ENCODE data around the gene NR3C2.
A peak's percentile ranks its signal among the peaks of the same experiment; 100 is the strongest.
"Not testable (repeated sequence)": the region's sequence is repeated elsewhere in the genome, so short reads cannot be mapped to it uniquely, and the experiment has no call there.

The NR3C2 gene

DNA sequence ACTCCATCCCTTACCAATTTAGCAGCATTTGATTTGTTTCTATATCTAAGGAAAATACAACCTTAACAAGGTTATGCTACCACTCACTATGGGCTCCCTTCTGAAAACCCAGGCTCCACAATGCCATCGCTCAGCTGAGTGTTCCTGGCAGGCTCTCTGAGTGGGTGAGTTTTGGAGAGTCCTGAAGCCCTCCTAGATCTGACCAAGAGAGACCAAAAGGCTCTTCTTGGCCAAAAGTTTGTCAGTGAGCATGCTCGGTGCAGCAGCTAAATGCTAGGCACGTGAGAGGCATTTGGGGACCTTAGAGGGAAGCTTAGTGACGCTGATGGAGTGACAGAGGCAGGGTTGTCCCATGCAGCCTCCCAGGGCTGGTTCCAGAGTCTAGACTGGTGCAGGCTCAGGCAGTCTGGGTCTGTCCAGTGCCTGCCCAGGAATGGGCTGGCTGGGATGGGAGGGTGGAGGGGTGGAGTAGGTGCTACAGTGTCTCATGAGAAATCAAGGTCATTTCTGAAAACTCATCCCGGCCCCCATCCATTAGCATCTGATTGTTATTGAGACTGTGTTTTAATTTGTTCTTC, 346.8 kb downstream of the NR3C2 start:
- DNase-seq, result no peak

- DNase-seq, result no peak
Measured at GRCh38 chr4:148094149-148094548, 348.1 kb downstream of the NR3C2 start.

- DNase-seq, result no peak
Measured at GRCh38 chr4:148093065-148093464, 349.1 kb downstream of the NR3C2 start.

GRCh38 chr4:148092316-148093014, 349.7 kb downstream of the NR3C2 start:
- no peak for DNase-seq

DNA sequence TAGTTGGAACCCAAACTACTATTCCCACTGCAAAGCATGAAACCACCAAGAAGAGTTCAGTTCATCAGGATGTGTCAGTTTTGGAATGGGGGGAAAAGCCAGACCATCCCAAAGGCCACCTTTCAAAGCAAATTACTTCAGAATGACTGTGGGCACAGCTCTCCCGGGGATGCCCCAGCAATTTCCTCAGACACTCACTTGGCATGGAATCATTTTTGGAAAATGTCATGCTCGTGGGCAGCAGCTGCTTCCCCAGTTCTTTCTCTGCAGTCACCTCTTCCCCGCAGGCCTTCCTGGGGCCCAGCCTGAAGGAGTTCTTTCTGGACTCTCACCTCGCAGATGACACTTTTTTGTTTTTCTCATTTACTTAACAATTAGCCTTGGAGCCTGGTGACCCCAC, 350.3 kb downstream of the NR3C2 start:
- no peak for DNase-seq

- no peak for DNase-seq
Measured at GRCh38 chr4:148090503-148091476, 351.4 kb downstream of the NR3C2 start.

DNA sequence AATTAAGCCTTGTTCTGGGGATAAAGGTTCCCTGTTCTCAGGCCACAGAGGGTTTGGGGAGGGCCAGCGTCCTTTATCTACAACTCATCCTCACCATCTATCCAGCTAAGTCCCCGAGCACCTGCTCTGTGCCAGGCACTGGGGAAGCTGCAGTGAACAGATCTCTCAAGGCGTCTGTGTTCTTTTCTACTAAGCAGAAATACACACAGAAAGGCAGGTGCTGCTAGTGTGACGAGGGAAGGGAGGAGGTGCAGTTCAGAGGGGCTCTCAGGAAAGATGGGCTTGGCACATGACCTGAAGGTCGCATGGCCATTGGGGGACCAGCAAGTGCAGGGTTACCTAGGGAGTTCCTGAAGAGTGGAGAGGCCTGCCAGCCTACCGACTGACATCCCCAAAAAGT, 352.2 kb downstream of the NR3C2 start:
- DNase-seq, result no peak

DNA sequence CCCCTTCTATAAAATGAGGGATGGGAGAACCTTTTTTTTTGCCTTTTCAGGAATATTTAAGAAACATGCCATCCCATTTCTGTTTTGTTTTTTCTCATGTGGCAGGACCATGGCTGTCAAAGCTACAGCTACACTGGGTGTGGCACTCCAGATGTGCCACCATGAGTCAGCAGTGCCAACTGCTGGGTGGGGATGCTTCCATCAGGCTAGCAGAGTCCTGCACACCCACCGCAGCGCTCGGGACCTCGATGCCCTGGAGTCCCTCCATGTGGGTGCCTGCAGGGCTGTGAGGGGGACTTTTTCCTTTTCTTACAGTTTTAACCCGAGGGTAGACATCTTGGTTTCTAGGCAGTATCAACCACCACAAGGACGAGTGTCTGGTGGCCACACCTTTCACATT, 352.6 kb downstream of the NR3C2 start:
- no peak for DNase-seq

DNA sequence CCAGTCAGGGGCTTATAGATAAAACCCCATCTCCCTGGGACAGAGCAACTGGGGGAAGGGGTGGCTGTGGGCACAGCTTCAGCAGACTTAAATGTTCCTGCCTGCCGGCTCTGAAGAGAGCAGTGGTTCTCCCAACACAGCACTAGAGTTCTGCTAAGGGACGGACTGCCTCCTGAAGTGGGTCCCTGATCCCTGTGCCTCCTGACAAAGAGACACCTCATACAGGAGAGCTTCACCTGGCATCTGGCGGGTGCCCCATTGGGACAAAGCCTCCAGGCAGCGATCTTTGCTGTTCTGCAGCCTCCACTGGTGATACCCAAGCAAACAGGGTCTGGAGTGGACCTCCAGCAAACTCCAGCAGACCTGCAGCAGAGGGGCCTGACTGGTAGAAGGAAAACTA, 359.1 kb downstream of the NR3C2 start:
- not testable (repeated sequence) for DNase-seq

- no peak for DNase-seq
Measured at GRCh38 chr4:148081745-148082144, 360.5 kb downstream of the NR3C2 start.

GRCh38 chr4:148081267-148081666, 360.9 kb downstream of the NR3C2 start:
- no peak for DNase-seq

DNA sequence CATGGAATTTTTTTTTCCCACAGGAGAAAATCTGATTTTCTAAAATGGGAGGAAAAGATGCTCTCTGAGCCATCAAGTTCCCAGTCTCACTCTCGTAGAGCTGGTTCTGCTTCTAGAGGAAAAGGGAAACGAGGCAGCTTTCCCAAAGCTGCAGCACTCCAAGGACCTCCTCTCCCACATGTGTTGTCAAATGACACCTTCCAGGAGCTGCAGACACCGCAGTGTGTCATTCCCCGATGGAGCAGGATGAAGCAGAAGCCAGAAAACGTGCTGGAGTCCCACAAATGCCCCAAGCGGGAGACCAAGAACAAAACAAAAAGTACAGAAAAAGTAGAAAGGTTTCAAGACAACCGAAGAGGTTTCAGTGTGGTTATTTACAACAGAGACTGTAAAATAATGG, 362.3 kb downstream of the NR3C2 start:
- no peak for DNase-seq

DNA sequence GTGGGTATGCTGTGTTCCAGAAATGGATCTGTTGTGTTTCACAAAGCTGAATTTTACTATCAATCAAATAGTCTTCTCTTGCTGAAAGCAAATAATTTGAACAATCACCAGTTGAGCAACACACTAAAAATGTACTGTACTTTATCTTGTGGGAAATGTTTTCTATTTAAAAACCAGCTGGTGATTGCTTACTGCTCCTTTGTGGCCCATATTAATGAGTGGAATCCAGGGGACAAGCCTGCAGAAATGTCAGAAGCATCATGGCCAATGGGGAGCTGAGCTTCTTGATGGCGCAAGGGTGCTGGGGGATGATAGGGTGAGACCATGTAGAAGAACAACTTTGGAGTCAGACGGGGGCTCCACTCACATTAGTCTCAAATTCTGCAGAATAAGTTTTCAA, 364.2 kb downstream of the NR3C2 start:
- no peak for DNase-seq

DNA sequence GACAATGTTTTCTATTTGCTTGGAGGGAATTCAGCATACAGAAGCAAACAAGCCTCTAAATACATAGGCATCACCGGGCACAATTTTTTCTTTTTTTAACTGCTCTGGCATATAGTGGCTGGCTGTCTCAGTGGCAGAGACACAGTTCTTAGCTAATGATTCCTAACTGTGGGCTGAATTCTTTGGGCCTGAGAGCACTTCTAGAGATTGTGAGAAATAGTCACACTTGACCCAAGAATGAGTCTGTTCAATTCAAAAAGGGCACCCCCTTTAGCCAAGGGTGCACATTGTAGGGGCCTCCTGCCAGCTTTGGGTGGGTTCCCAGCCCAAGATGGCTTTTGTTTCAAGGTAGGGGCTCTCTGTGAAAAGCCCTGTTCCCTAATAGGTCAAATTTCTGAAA, 364.6 kb downstream of the NR3C2 start:
- no peak for DNase-seq

GRCh38 chr4:148076964-148077363, 365.2 kb downstream of the NR3C2 start:
- DNase-seq, result peak; percentile 7

- no peak for DNase-seq
Measured at GRCh38 chr4:148075438-148075837, 366.8 kb downstream of the NR3C2 start.

DNA sequence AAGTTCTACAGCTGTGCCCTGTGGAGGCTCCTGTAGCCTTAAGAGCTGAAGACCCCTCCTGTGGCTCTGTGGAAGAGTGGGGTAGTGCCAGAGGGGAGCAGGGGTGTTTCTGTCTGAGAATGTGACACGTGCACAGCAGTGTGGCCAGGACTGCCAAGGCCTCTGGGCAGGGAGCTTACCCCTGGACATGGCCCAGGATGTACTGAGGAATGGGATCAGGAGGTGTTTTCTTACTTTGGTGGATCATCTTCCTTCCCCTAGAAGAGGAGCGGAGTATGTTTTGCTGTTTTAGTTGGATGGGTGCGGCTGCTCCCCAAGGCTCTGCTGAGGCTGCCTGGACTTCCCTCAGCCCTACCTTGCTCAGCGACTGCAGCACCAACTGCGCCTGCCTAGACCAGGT, 367.8 kb downstream of the NR3C2 start:
- DNase-seq, result no peak

GRCh38 chr4:148073349-148073748, 368.9 kb downstream of the NR3C2 start:
- no peak for DNase-seq

DNA sequence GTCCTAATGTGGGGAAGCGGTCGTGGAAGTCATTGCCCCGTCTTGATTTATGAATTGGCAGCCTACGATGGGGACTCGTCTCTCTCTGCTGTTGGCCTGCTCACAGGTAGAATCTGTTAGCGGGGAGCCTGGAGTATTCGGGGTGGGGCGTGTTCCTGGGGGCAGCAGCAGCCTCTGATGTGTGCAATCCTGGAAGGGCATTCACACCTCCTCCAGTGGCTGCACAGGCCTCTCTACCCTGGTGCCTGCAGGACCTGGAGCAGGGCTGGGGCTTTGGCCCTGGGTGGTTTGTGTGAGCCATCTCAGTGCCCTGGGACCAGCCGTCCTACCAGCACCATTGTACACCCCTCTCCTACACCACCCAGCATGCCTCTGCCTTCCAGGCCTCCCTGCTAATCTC, 369.4 kb downstream of the NR3C2 start:
- no peak for DNase-seq

- no peak for DNase-seq
Measured at GRCh38 chr4:148071009-148071408, 371.2 kb downstream of the NR3C2 start.

GRCh38 chr4:148069895-148070178, 372.4 kb downstream of the NR3C2 start:
- no peak for DNase-seq

- DNase-seq, result no peak
Measured at GRCh38 chr4:148069086-148069894, 372.9 kb downstream of the NR3C2 start.
